Breast epithelium (tissue), 3 donors: Measurements from ENCODE around the gene MAD1L1.

ENCODE experiments used
- CTCF ChIP-seq, 3 donors: fragments of 450-650 bp; IDR thresholded peaks; one replicate each; pipeline ENCODE4 v1.5.1; 2016 to 2017; ENCODE audit warnings: antibody characterized with exemption in 3 of 3, mild to moderate bottlenecking in 3 of 3, moderate library complexity in 3 of 3
- POLR2AphosphoS5 ChIP-seq, 3 donors: sonication (generic); formaldehyde crosslinking; IDR thresholded peaks; one replicate each; pipeline ENCODE4 v1.6.1; 2017; ENCODE audit warnings: antibody characterized with exemption in 3 of 3

GRCh38 chr7:2224934-2225333 lies 7.8 kb downstream of the MAD1L1 start:
- TF ChIP-seq POLR2AphosphoS5 (IDR thresholded peaks at IDR 0.05) = no peak
- TF ChIP-seq CTCF (IDR thresholded peaks at IDR 0.05) = no peak
